ENCODE measurements around the gene MSLN.
"Not testable (repeated sequence)": the region's sequence is repeated elsewhere in the genome, so short reads cannot be mapped to it uniquely, and the experiment has no call there.

MSLN gene

GRCh38 chr16:742894-743293 lies 17.6 kb upstream of the MSLN start:
- H3K27me3 ChIP-seq (ENCODE audit: insufficient read depth, low read length); H3K4me3 ChIP-seq (ENCODE audit: low read depth, low read length); H3K23ac ChIP-seq (ENCODE audit: low read length); H3K4me1 ChIP-seq (ENCODE audit: control insufficient read depth in 1 of 2, insufficient read depth in 2 of 2, low read length in 2 of 2); H4K8ac ChIP-seq (ENCODE audit: low read depth, low read length); H3K27ac ChIP-seq (ENCODE audit: low read depth, low read length); H4K12ac ChIP-seq (ENCODE audit: low read depth, low read length); DNase-seq; H4K91ac ChIP-seq (ENCODE audit: low read depth, low read length); H2BK5ac ChIP-seq (ENCODE audit: low read depth, low read length, poor library complexity); H3K9ac ChIP-seq (ENCODE audit: low read length); H3K9me3 ChIP-seq (ENCODE audit: insufficient read depth, low read depth, low read length); H2AK5ac ChIP-seq (ENCODE audit: low read length); H2BK120ac ChIP-seq (ENCODE audit: insufficient read depth, low read length, poor library complexity); H3K79me2 ChIP-seq (ENCODE audit: control insufficient read depth, insufficient read depth, low read length, poor library complexity); H3K18ac ChIP-seq (ENCODE audit: low read length); H3K79me1 ChIP-seq (ENCODE audit: low read length); H2BK12ac ChIP-seq (ENCODE audit: low read length); H3K36me3 ChIP-seq (ENCODE audit: control insufficient read depth in 1 of 2, insufficient read depth in 2 of 2, low read length in 2 of 2); H3K14ac ChIP-seq (ENCODE audit: low read length); H3K4ac ChIP-seq (ENCODE audit: low read depth, low read length); H2AFZ ChIP-seq (ENCODE audit: insufficient read depth, low read length, poor library complexity); H3K4me2 ChIP-seq (ENCODE audit: low read length): not testable (repeated sequence)
- no CpG with 5 or more reads among the region's 14 CpGs for WGBS (ENCODE audit: extremely low coverage, insufficient coverage, insufficient read length)

- no CpG with 5 or more reads among the region's 21 CpGs for WGBS (ENCODE audit: extremely low coverage, insufficient coverage, insufficient read length)
- H3K18ac ChIP-seq (ENCODE audit: low read length), result no peak overlapping the region
- H2AK5ac ChIP-seq (ENCODE audit: low read length), result no peak overlapping the region
- no peak overlapping the region for H3K14ac ChIP-seq (ENCODE audit: low read length)
- no peak overlapping the region for H3K9ac ChIP-seq (ENCODE audit: low read length)
- H3K79me2 ChIP-seq (ENCODE audit: control insufficient read depth, insufficient read depth, low read length, poor library complexity), result peaks cover 7% of the 10 kb centered on the region
- H3K27me3 ChIP-seq (ENCODE audit: insufficient read depth, low read length), result no peaks in the 10 kb centered on the region
- no peak for DNase-seq
- H3K23ac ChIP-seq (ENCODE audit: low read length), result no peak overlapping the region
- peaks cover 0 to 9% of the 10 kb centered on the region in 2 experiments for H3K4me1 ChIP-seq (ENCODE audit: control insufficient read depth in 1 of 2, insufficient read depth in 2 of 2, low read length in 2 of 2)
- H4K8ac ChIP-seq (ENCODE audit: low read depth, low read length), result no peak overlapping the region
- no peak overlapping the region for H3K27ac ChIP-seq (ENCODE audit: low read depth, low read length)
- no peak overlapping the region for H2AFZ ChIP-seq (ENCODE audit: insufficient read depth, low read length, poor library complexity)
- peak overlapping the region; percentile 1 for H3K4me3 ChIP-seq (ENCODE audit: low read depth, low read length)
- no peak overlapping the region for H2BK12ac ChIP-seq (ENCODE audit: low read length)
- H2BK120ac ChIP-seq (ENCODE audit: insufficient read depth, low read length, poor library complexity), result no peak overlapping the region
- H3K9me3 ChIP-seq (ENCODE audit: insufficient read depth, low read depth, low read length), result no peaks in the 10 kb centered on the region
- no peak overlapping the region for H4K91ac ChIP-seq (ENCODE audit: low read depth, low read length)
- H2BK5ac ChIP-seq (ENCODE audit: low read depth, low read length, poor library complexity), result no peak overlapping the region
- H3K4ac ChIP-seq (ENCODE audit: low read depth, low read length), result no peak overlapping the region
- H3K4me2 ChIP-seq (ENCODE audit: low read length), result no peak overlapping the region
- no peaks in the 10 kb centered on the region for H3K36me3 ChIP-seq (ENCODE audit: control insufficient read depth in 1 of 2, insufficient read depth in 2 of 2, low read length in 2 of 2)
- no peak overlapping the region for H4K12ac ChIP-seq (ENCODE audit: low read depth, low read length)
- H3K79me1 ChIP-seq (ENCODE audit: low read length), result peaks cover 8% of the 10 kb centered on the region
These were observed 16.6 kb upstream of the MSLN start for GRCh38 chr16:743794-744500.

- Histone ChIP-seq H3K4me1 (ENCODE audit: control insufficient read depth in 1 of 2, insufficient read depth in 2 of 2, low read length in 2 of 2) (peaks cover 0 to 2% of the 10 kb centered on the region in 2 experiments), H3K9me3 (ENCODE audit: insufficient read depth, low read depth, low read length) (no peaks in the 10 kb centered on the region), H2AK5ac (ENCODE audit: low read length) (no peak overlapping the region), H3K14ac (ENCODE audit: low read length) (no peak overlapping the region), H3K4me3 (ENCODE audit: low read depth, low read length) (no peak overlapping the region), H3K23ac (ENCODE audit: low read length) (no peak overlapping the region), H3K36me3 (ENCODE audit: control insufficient read depth in 1 of 2, insufficient read depth in 2 of 2, low read length in 2 of 2) (no peaks in the 10 kb centered on the region), H2AFZ (ENCODE audit: insufficient read depth, low read length, poor library complexity) (no peak overlapping the region), H3K79me1 (ENCODE audit: low read length) (peaks cover 3% of the 10 kb centered on the region), H4K8ac (ENCODE audit: low read depth, low read length) (no peak overlapping the region), H3K4ac (ENCODE audit: low read depth, low read length) (no peak overlapping the region), H3K79me2 (ENCODE audit: control insufficient read depth, insufficient read depth, low read length, poor library complexity) (peaks cover 2% of the 10 kb centered on the region), H3K9ac (ENCODE audit: low read length) (no peak overlapping the region), H3K18ac (ENCODE audit: low read length) (no peak overlapping the region), H3K27ac (ENCODE audit: low read depth, low read length) (no peak overlapping the region), H3K4me2 (ENCODE audit: low read length) (no peak overlapping the region), H4K91ac (ENCODE audit: low read depth, low read length) (no peak overlapping the region), H4K12ac (ENCODE audit: low read depth, low read length) (no peak overlapping the region), H3K27me3 (ENCODE audit: insufficient read depth, low read length) (no peaks in the 10 kb centered on the region), H2BK5ac (ENCODE audit: low read depth, low read length, poor library complexity) (no peak overlapping the region), H2BK120ac (ENCODE audit: insufficient read depth, low read length, poor library complexity) (no peak overlapping the region), H2BK12ac (ENCODE audit: low read length) (no peak overlapping the region)
- no CpG with 5 or more reads among the region's 14 CpGs for WGBS (ENCODE audit: extremely low coverage, insufficient coverage, insufficient read length)
- peak in 1 of 2 donors; percentile 37 for DNase-seq
These were observed 14.8 kb upstream of the MSLN start for GRCh38 chr16:745739-746138.

- no CpG with 5 or more reads among the region's 13 CpGs for WGBS (ENCODE audit: extremely low coverage, insufficient coverage, insufficient read length)
These were observed 13.9 kb upstream of the MSLN start for GRCh38 chr16:746637-747036.

More at GRCh38 chr16:746637-747036, 13.9 kb upstream of the MSLN start:
- H3K4me1 ChIP-seq (ENCODE audit: control insufficient read depth in 1 of 2, insufficient read depth in 2 of 2, low read length in 2 of 2), result no peaks in the 10 kb centered on the region
- DNase-seq, result no peak
- H3K9me3 ChIP-seq (ENCODE audit: insufficient read depth, low read depth, low read length), result no peaks in the 10 kb centered on the region
- no peak overlapping the region for H3K4ac ChIP-seq (ENCODE audit: low read depth, low read length)
- H4K91ac ChIP-seq (ENCODE audit: low read depth, low read length), result no peak overlapping the region
- H3K23ac ChIP-seq (ENCODE audit: low read length), result no peak overlapping the region
- H3K27me3 ChIP-seq (ENCODE audit: insufficient read depth, low read length), result no peaks in the 10 kb centered on the region
- no peak overlapping the region for H2BK5ac ChIP-seq (ENCODE audit: low read depth, low read length, poor library complexity)
- H3K4me2 ChIP-seq (ENCODE audit: low read length), result no peak overlapping the region
- H2AFZ ChIP-seq (ENCODE audit: insufficient read depth, low read length, poor library complexity), result no peak overlapping the region
- no peak overlapping the region for H3K14ac ChIP-seq (ENCODE audit: low read length)
- no peaks in the 10 kb centered on the region for H3K79me2 ChIP-seq (ENCODE audit: control insufficient read depth, insufficient read depth, low read length, poor library complexity)
- no peak overlapping the region for H3K18ac ChIP-seq (ENCODE audit: low read length)
- H2BK120ac ChIP-seq (ENCODE audit: insufficient read depth, low read length, poor library complexity), result no peak overlapping the region
- no peak overlapping the region for H4K12ac ChIP-seq (ENCODE audit: low read depth, low read length)
- H2BK12ac ChIP-seq (ENCODE audit: low read length), result no peak overlapping the region
- no peaks in the 10 kb centered on the region for H3K36me3 ChIP-seq (ENCODE audit: control insufficient read depth in 1 of 2, insufficient read depth in 2 of 2, low read length in 2 of 2)
- H2AK5ac ChIP-seq (ENCODE audit: low read length), result no peak overlapping the region
- no peak overlapping the region for H3K27ac ChIP-seq (ENCODE audit: low read depth, low read length)
- H3K9ac ChIP-seq (ENCODE audit: low read length), result no peak overlapping the region
- no peaks in the 10 kb centered on the region for H3K79me1 ChIP-seq (ENCODE audit: low read length)
- H4K8ac ChIP-seq (ENCODE audit: low read depth, low read length), result no peak overlapping the region
- H3K4me3 ChIP-seq (ENCODE audit: low read depth, low read length), result no peak overlapping the region

Data from trophoblast cell (in vitro differentiated cells and primary cell).